Prostate gland (tissue), 2 donors: ENCODE data around the gene BIN1.

Source experiments
- POLR2A ChIP-seq: fragments of 450-650 bp; IDR thresholded peaks from one replicate; pipeline ENCODE4 v1.6.1; 2016; ENCODE audit warnings: antibody characterized with exemption, mild to moderate bottlenecking
- POLR2AphosphoS5 ChIP-seq: sonication (generic); formaldehyde crosslinking; IDR thresholded peaks from one replicate; pipeline ENCODE4 v1.6.1; 2017; ENCODE audit warnings: antibody characterized with exemption
- TF ChIP-seq, protein P1 (sequence below), 4 experiments: fragments of 200-600 bp in 2 of 4; fragments of 450-650 bp in 2 of 4; sonication (generic) in 2 of 4; IDR thresholded peaks; 1 replicate in 3 of 4; 2 replicates in 1 of 4; pipeline ENCODE4 v1.5.1; 2016 to 2019; ENCODE audit warnings: antibody characterized with exemption in 4 of 4, mild to moderate bottlenecking in 2 of 4, moderate library complexity in 2 of 4

DNA sequence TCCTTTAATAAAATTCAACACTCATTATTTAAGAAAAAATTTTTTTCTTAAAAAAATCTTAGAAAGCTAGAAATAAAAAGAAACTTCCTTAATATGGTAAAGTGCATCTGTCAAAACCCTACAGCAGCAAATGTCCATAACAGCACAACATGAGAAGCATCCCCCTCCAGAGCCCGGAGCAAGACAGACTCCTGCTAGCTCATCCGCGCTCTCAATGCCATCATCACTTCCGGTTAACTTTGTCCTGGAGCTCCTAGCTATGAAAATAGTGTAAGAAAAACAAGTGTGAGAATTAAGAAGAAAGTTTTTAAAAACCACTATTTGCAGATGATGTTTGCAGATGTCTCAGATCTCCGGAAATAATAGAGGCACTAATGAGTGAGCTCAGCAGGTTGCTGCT is 105.2 kb downstream of the BIN1 start:
- TF ChIP-seq, protein P1, sequence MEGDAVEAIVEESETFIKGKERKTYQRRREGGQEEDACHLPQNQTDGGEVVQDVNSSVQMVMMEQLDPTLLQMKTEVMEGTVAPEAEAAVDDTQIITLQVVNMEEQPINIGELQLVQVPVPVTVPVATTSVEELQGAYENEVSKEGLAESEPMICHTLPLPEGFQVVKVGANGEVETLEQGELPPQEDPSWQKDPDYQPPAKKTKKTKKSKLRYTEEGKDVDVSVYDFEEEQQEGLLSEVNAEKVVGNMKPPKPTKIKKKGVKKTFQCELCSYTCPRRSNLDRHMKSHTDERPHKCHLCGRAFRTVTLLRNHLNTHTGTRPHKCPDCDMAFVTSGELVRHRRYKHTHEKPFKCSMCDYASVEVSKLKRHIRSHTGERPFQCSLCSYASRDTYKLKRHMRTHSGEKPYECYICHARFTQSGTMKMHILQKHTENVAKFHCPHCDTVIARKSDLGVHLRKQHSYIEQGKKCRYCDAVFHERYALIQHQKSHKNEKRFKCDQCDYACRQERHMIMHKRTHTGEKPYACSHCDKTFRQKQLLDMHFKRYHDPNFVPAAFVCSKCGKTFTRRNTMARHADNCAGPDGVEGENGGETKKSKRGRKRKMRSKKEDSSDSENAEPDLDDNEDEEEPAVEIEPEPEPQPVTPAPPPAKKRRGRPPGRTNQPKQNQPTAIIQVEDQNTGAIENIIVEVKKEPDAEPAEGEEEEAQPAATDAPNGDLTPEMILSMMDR (IDR thresholded peaks at IDR 0.05) = no peak
- TF ChIP-seq POLR2A (no peak), POLR2AphosphoS5 (no peak)
